HG02870 (cell line): ENCODE results near the gene SDCCAG8.

Source experiments
- ATAC-seq: cut with Tn5 transposase; IDR thresholded peaks from one replicate; pipeline ENCODE4 v1.9.1; 2021; ENCODE audit warnings: mild to moderate bottlenecking, moderate library complexity; ENCODE audit not compliant: unreplicated experiment

SDCCAG8 gene

GRCh38 chr1:243379208-243379607 lies 123.4 kb downstream of the SDCCAG8 start:
- ATAC-seq = no peak

GRCh38 chr1:243379706-243380105 lies 123.9 kb downstream of the SDCCAG8 start:
- ATAC-seq = no peak

GRCh38 chr1:243388276-243388675 lies 132.4 kb downstream of the SDCCAG8 start:
- ATAC-seq = no peak

GRCh38 chr1:243390162-243390791 lies 134.4 kb downstream of the SDCCAG8 start:
- no peak for ATAC-seq

- no peak for ATAC-seq
These were observed 135.5 kb downstream of the SDCCAG8 start for GRCh38 chr1:243391355-243391754.

GRCh38 chr1:243393096-243393495 lies 137.3 kb downstream of the SDCCAG8 start:
- no peak for ATAC-seq

- no peak for ATAC-seq
These were observed 138.2 kb downstream of the SDCCAG8 start for GRCh38 chr1:243394066-243394465.

GRCh38 chr1:243394601-243395464 lies 139.0 kb downstream of the SDCCAG8 start:
- ATAC-seq = no peak

GRCh38 chr1:243396424-243396823 lies 140.6 kb downstream of the SDCCAG8 start:
- ATAC-seq = no peak

GRCh38 chr1:243396876-243397275 lies 141.0 kb downstream of the SDCCAG8 start:
- no peak for ATAC-seq

- ATAC-seq = no peak
These were observed 141.9 kb downstream of the SDCCAG8 start for GRCh38 chr1:243397613-243398321.

- no peak for ATAC-seq
These were observed 143.8 kb downstream of the SDCCAG8 start for GRCh38 chr1:243399561-243400155.

GRCh38 chr1:243402868-243403267 lies 147.0 kb downstream of the SDCCAG8 start:
- ATAC-seq = no peak

GRCh38 chr1:243406424-243406823 lies 150.6 kb downstream of the SDCCAG8 start:
- ATAC-seq = no peak

- ATAC-seq = no peak
These were observed 151.6 kb downstream of the SDCCAG8 start for GRCh38 chr1:243407284-243408018.

- no peak for ATAC-seq
These were observed 152.6 kb downstream of the SDCCAG8 start for GRCh38 chr1:243408479-243408878.

- ATAC-seq = no peak
These were observed 153.4 kb downstream of the SDCCAG8 start for GRCh38 chr1:243409284-243409683.

- ATAC-seq = no peak
These were observed 155.6 kb downstream of the SDCCAG8 start for GRCh38 chr1:243411472-243411871.

GRCh38 chr1:243413431-243414151 lies 157.8 kb downstream of the SDCCAG8 start:
- no peak for ATAC-seq

- no peak for ATAC-seq
These were observed 158.3 kb downstream of the SDCCAG8 start for GRCh38 chr1:243414152-243414494.
